ENCODE results near the gene KLHL30.

DNA sequence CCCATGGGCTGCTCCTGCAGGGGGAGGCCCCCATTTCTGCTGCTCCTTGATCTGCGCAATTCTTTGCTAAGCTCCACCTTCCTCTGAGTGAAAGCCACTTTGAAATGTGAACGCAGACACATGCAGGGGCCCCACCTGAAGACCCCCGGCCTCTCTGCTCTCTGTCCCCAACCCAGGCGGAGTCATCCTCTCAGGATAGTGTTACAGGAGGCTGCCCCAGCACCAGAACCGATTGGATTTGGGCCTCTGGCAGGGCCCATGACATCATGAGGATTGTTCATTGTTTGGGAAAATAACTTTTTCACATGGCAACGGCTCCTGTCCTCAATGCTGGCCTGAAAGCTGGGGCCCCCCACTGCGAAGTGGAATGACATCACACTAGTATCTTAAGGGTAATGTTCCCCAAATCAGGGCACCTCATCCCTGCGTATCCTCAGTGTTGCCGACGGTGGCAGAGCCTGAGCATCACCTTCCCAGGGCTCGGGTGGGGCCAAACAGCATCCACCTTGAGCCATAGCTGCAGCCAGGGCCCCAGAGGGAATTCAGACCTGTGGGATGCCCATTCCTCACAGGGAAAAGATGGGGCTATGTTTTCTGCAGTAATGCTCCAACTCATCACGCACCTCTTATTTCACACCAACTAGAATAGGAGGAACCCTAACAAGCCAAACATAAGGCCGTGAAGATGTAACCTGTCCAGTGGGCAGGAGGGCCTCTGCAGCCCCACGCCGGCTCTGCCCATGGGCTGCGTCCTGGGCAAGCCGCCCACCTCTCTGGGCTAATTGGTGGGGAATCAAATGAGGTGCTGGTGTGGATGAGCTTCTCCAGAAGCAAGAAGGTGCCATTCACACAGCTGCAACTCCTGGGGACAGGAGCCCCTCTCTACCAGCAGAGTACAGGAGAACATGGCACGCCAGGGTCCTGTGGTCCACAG, 17.6 kb downstream of the KLHL30 start:
- TF ChIP-seq CTCF (conservative IDR thresholded peaks at IDR 0.05) (no peak), ZFX (IDR thresholded peaks at IDR 0.05) (no peak)

Data from C4-2B (cell line).